Mucosa of gallbladder (tissue), 1 donor: ENCODE results near the gene FAM171A1. TPM values are rescaled to one million over a fixed set of nuclear protein-coding genes. Genes with fewer than 3 reads are reported as not detected.
"Not testable (repeated sequence)": the region's sequence is repeated elsewhere in the genome, so short reads cannot be mapped to it uniquely, and the experiment has no call there.

Experiments used
- DNase-seq: peaks from one replicate; pipeline ENCODE4 v3.0.0-alpha.2; 2020; ENCODE audit warnings: low spot score
- total RNA-seq: library from RNA; stranded (reverse); gene quantifications from one replicate; pipeline ENCODE4 v1.2.1, GENCODE V29; 2021
- donor health status: DM: no; HTN: no; CAD: no.

Gene FAM171A1
- total RNA-seq, 1 donor from 2014 or later: 73.9 TPM

- DNase-seq: peak; percentile 83
Observed at GRCh38 chr10:15209827-15210509, 161.1 kb downstream of the FAM171A1 start.

DNA sequence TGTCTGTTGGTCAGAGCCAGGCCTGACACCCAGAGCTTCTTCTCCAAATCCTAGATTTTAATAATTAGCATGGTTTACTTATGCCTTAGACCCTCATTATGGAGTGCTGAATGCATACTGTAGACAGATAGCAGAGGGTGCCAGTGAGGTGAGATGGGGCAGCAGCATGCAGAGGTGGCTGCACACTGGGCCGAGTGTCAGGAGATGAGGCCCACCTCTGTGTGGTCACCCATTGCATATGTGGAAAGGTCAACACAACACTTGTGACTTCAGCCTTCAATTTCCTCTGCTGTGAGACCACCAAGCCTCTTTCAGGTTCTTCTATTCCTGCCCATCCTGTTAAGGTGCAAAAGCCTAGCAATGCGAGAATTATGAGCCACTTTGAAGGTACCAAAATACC, 162.9 kb downstream of the FAM171A1 start:
- DNase-seq: no peak

DNA sequence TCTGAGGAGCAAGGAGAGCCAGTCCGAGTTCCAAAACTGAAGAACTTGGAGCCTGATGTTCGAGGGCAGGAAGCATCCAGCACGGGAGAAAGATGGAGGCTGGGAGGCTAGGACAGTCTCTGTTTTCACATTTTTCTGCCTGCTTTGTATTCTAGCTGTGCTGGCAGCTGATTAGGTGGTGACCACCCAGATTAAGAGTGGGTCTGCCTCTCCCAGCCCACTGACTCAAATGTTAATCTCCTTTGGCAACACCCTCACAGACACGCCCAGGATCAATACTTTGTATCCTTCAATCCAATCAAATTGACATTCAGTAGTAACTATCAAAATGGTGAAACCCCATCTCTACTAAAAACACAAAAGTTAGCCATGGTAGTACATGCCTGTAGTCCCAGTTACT, 163.7 kb downstream of the FAM171A1 start:
- not testable (repeated sequence) for DNase-seq

- DNase-seq: no peak
Observed at GRCh38 chr10:15202639-15203038, 168.4 kb downstream of the FAM171A1 start.

DNA sequence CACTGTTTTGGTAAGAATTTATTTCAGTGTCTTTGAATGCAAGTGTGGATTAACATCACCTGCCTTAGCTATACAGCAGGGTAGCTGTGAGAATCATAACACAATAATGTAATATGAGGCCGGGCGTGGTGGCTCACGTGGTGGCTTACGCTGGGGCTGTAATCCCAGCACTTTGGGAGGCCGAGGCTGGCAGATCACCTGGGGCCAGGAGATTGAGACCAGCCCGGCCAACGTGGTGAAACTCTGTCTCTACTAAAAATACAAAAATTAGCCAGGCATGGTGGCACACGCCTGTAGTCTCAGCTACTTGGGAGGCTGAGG, 168.8 kb downstream of the FAM171A1 start:
- DNase-seq: not testable (repeated sequence)

- DNase-seq: no peak
Observed at GRCh38 chr10:15201589-15202300, 169.3 kb downstream of the FAM171A1 start.

- no peak for DNase-seq
Observed at GRCh38 chr10:15200626-15201025, 170.5 kb downstream of the FAM171A1 start.

GRCh38 chr10:15197911-15198310, 173.2 kb downstream of the FAM171A1 start:
- no peak for DNase-seq

DNA sequence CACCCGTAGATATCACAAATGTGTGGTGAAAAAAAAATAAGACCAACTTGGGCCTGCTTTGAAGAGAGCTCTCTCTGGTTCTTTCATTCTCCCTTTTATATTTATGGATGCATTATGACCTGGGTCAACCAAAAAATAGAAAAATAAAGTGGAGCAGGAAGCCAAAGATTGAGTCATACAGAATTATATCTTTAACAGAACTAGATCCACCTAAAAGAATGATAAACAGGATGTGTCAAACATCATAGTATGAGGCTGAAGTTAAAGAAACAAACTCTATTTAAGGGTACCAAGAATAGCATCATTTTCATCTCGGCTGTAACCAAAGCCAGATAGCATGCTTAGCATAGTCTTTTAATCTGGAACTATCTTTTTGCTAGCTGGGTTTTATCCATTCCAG, 173.8 kb downstream of the FAM171A1 start:
- DNase-seq: no peak

GRCh38 chr10:15196021-15196834, 174.9 kb downstream of the FAM171A1 start:
- DNase-seq: no peak

- DNase-seq: no peak
Observed at GRCh38 chr10:15189133-15189885, 181.8 kb downstream of the FAM171A1 start.

DNA sequence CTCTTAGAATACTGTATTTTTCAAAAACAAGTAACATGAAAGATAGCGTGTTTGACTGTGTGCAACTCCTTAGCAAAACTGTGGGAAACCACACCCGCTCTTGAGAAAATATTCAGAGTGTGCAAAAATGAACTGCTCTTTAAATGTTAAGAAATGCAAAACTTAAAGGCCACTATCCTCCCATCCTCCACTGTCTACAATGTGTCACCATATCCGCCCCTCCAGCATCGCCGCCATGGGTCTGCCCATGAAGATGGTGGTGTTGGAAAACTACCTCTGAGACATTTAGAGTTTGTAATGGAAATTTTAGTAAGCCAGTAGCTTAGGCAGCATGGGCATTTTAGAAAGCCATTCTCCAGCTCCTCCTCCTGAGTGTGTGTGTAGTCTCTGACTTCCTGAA, 182.5 kb downstream of the FAM171A1 start:
- no peak for DNase-seq

DNA sequence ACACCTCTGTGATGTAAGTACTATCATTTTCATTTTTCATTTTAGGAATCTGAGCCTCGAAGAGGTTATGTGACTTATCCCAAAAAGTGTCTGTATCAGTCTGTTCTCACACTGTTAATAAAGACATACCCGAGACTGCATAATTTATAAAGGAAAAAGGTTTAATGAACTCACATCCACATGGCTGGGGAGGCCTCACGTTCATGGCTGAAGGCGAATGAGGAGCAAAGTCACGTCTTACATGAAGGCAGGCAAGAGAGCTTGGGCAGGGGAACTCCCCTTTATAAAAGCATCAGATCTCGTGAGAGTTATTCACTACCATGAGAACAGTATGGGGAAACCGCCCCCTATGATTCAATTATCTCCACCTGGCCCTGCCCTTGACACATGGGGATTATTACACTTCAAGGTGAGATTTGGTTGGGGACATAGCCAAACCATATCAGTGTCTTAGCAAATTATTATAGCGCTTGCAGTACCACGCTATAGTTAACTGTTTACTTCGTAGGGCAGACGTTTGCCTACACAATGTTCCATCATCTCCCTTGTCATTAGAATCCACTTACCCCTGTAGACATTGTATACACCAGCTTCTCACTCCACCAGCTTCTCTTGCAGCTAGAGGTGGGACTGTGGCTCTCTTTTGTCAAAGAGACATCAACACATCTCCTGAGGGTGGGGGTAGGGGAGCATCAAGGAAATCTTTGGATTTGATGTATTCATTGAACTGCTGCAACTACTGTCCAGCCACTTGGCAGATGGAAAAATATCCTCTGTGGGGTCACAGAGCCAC, 187.2 kb downstream of the FAM171A1 start:
- no peak for DNase-seq

GRCh38 chr10:15182540-15183207, 188.4 kb downstream of the FAM171A1 start:
- no peak for DNase-seq

DNA sequence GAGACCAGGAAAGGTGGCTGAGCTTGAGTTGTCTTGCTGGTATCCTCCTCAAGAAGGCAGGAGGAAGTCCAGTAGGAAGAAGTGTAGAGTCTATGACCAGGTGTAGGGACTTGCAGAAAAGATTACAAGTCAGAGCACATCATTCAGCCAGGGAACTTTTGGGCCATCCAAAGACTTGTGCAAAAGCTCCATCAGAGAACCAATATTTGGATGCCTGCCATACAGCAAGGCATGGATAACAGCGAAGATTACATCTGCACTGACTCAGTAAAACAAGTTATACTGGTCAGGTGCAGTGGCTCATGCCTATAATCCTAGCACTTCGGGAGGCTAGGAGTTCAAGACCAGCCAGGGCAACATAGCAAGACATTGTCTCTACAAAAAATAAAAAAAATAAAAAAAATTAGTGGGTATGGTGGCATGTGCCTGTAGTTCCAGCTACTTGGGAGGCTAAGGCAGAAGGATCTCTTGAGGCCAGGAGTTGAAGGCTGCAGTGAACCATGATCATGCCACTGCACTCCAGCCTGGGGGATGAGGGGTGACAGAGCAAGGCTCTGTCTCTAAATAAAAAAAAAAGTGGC, 189.4 kb downstream of the FAM171A1 start:
- DNase-seq: no peak

- no peak for DNase-seq
Observed at GRCh38 chr10:15180736-15181135, 190.4 kb downstream of the FAM171A1 start.

GRCh38 chr10:15176269-15176668, 194.8 kb downstream of the FAM171A1 start:
- no peak for DNase-seq

- DNase-seq: no peak
Observed at GRCh38 chr10:15175587-15175986, 195.5 kb downstream of the FAM171A1 start.

GRCh38 chr10:15172306-15172840, 198.7 kb downstream of the FAM171A1 start:
- no peak for DNase-seq
